Measurements from ENCODE around the gene GOLGA6L2. TPM values are rescaled to one million over a fixed set of nuclear protein-coding genes. Genes with fewer than 3 reads are reported as not detected.

The GOLGA6L2 gene
- polyA plus RNA-seq, 1 experiment = not detected

- no peak overlapping the region for H3K4me3 ChIP-seq (ENCODE audit: low read depth, low read length)
- POLR2A ChIA-PET = no interaction called here
- no peaks in the 10 kb centered on the region for H3K27me3 ChIP-seq (ENCODE audit: control insufficient read depth, insufficient read depth, low read length)
- no peak for DNase-seq (ENCODE audit: low read depth)
- CTCF ChIA-PET = no interaction called here
- no peak for TF ChIP-seq CTCF (IDR thresholded peaks at IDR 0.05; ENCODE audit: insufficient read depth, low read depth, low read length)
- H3K36me3 ChIP-seq (ENCODE audit: control insufficient read depth, insufficient read depth, low read length) = no peaks in the 10 kb centered on the region
Measured at GRCh38 chr15:23446215-23447106, 582 bp downstream of the GOLGA6L2 start.

- no peak for DNase-seq (ENCODE audit: low read depth)
- Histone ChIP-seq H3K27me3 (ENCODE audit: control insufficient read depth, insufficient read depth, low read length) (no peaks in the 10 kb centered on the region), H3K36me3 (ENCODE audit: control insufficient read depth, insufficient read depth, low read length) (no peaks in the 10 kb centered on the region), H3K4me3 (ENCODE audit: low read depth, low read length) (no peak overlapping the region)
- ChIA-PET CTCF (no interaction called here), POLR2A (no interaction called here)
- no peak for TF ChIP-seq CTCF (IDR thresholded peaks at IDR 0.05; ENCODE audit: insufficient read depth, low read depth, low read length)
Measured at GRCh38 chr15:23444269-23444668, 2.8 kb downstream of the GOLGA6L2 start.

- no peak for DNase-seq (ENCODE audit: low read depth)
- H3K27me3 ChIP-seq (ENCODE audit: control insufficient read depth, insufficient read depth, low read length) = no peaks in the 10 kb centered on the region
- H3K36me3 ChIP-seq (ENCODE audit: control insufficient read depth, insufficient read depth, low read length) = no peaks in the 10 kb centered on the region
- POLR2A ChIA-PET = no interaction called here
- CTCF ChIA-PET = no interaction called here
- no peak overlapping the region for H3K4me3 ChIP-seq (ENCODE audit: low read depth, low read length)
- TF ChIP-seq CTCF (IDR thresholded peaks at IDR 0.05; ENCODE audit: insufficient read depth, low read depth, low read length) = no peak
Measured at GRCh38 chr15:23441204-23441603, 5.8 kb downstream of the GOLGA6L2 start.

GRCh38 chr15:23440596-23440995, 6.4 kb downstream of the GOLGA6L2 start:
- no peak for DNase-seq (ENCODE audit: low read depth)
- ChIA-PET CTCF (no interaction called here), POLR2A (no interaction called here)
- no peaks in the 10 kb centered on the region for H3K27me3 ChIP-seq (ENCODE audit: control insufficient read depth, insufficient read depth, low read length)
- no peak for TF ChIP-seq CTCF (IDR thresholded peaks at IDR 0.05; ENCODE audit: insufficient read depth, low read depth, low read length)
- H3K36me3 ChIP-seq (ENCODE audit: control insufficient read depth, insufficient read depth, low read length) = no peaks in the 10 kb centered on the region
- no peak overlapping the region for H3K4me3 ChIP-seq (ENCODE audit: low read depth, low read length)

GRCh38 chr15:23439513-23439912, 7.5 kb downstream of the GOLGA6L2 start:
- no peak for DNase-seq (ENCODE audit: low read depth)
- no peak overlapping the region for H3K4me3 ChIP-seq (ENCODE audit: low read depth, low read length)
- TF ChIP-seq CTCF (IDR thresholded peaks at IDR 0.05; ENCODE audit: insufficient read depth, low read depth, low read length) = no peak
- CTCF ChIA-PET = no interaction called here
- H3K36me3 ChIP-seq (ENCODE audit: control insufficient read depth, insufficient read depth, low read length) = no peaks in the 10 kb centered on the region
- POLR2A ChIA-PET = no interaction called here
- H3K27me3 ChIP-seq (ENCODE audit: control insufficient read depth, insufficient read depth, low read length) = no peaks in the 10 kb centered on the region
